Liver (tissue), 9 donors: ENCODE results near the gene RAB37. TPM values are rescaled to one million over a fixed set of nuclear protein-coding genes. Genes with fewer than 3 reads are reported as not detected.

Source experiments
- DNase-seq: peaks from one replicate; pipeline ENCODE4 v3.0.0-alpha.2; 2017; ENCODE audit warnings: low spot score
- H3K27ac ChIP-seq, 2 donors: one replicate each; pipeline ENCODE4 v1.7.0; 2013; ENCODE audit warnings: inconsistent platforms in 2 of 2, low read length in 2 of 2, control low read depth in 1 of 2, low read depth in 1 of 2, mild to moderate bottlenecking in 1 of 2
- H3K27me3 ChIP-seq, 4 donors: one replicate each; pipeline versions ENCODE4 v1.6.1 to v1.7.0; 2013; ENCODE audit warnings: low read length in 3 of 4, inconsistent platforms in 1 of 4, mild to moderate bottlenecking in 1 of 4, moderate library complexity in 1 of 4; ENCODE audit not compliant: control insufficient read depth in 4 of 4, insufficient read depth in 4 of 4
- H3K36me3 ChIP-seq, 4 donors: one replicate each; pipeline versions ENCODE4 v1.6.1 to v1.7.0; 2013; ENCODE audit warnings: low read length in 3 of 4, mild to moderate bottlenecking in 3 of 4, low read depth in 1 of 4, moderate library complexity in 1 of 4; ENCODE audit not compliant: control insufficient read depth in 4 of 4, insufficient read depth in 3 of 4
- H3K4me1 ChIP-seq, 4 donors: one replicate each; pipeline versions ENCODE4 v1.6.1 to v1.7.0; 2013; ENCODE audit warnings: low read length in 3 of 4, mild to moderate bottlenecking in 3 of 4, moderate library complexity in 1 of 4; ENCODE audit not compliant: control insufficient read depth in 4 of 4, insufficient read depth in 4 of 4
- H3K4me3 ChIP-seq, 3 donors: one replicate each; pipeline versions ENCODE4 v1.6.1 to v1.7.0; 2013; ENCODE audit warnings: low read length in 3 of 3, control low read depth in 1 of 3, low read depth in 1 of 3, mild to moderate bottlenecking in 1 of 3
- H3K9ac ChIP-seq, 2 donors: one replicate each; pipeline ENCODE4 v1.7.0; 2013; ENCODE audit warnings: low read length in 2 of 2, mild to moderate bottlenecking in 2 of 2, moderate library complexity in 2 of 2, control low read depth in 1 of 2, low read depth in 1 of 2
- H3K9me3 ChIP-seq, 4 donors: one replicate each; pipeline versions ENCODE4 v1.6.1 to v1.7.0; 2013; ENCODE audit warnings: low read length in 3 of 4; ENCODE audit not compliant: control insufficient read depth in 4 of 4
- ATF3 ChIP-seq: IDR thresholded peaks from 2 replicates; pipeline ENCODE4 v1.6.1; 2016; ENCODE audit warnings: antibody characterized with exemption
- CTCF ChIP-seq: fragments of 150-350 bp; IDR thresholded peaks from 2 replicates; pipeline ENCODE4 v1.5.1; 2017; ENCODE audit warnings: improper control_type of control experiment, low read depth, low read length; ENCODE audit not compliant: missing input control
- EGR1 ChIP-seq, 2 donors: IDR thresholded peaks; 2 replicates each; pipeline ENCODE4 v1.6.1; 2016 to 2018; ENCODE audit warnings: antibody characterized with exemption in 2 of 2, low read depth in 2 of 2
- FOXA1 ChIP-seq: IDR thresholded peaks from 2 replicates; pipeline ENCODE4 v1.6.1; 2016; ENCODE audit warnings: antibody characterized with exemption
- FOXA2 ChIP-seq: IDR thresholded peaks from 2 replicates; pipeline ENCODE4 v1.6.1; 2016; ENCODE audit warnings: antibody characterized with exemption
- GABPA ChIP-seq, 2 donors: IDR thresholded peaks in 1 of 2; conservative IDR thresholded peaks in 1 of 2; 2 replicates each; pipeline ENCODE4 v1.6.1; 2016; ENCODE audit warnings: antibody characterized with exemption in 2 of 2, mild to moderate bottlenecking in 1 of 2, moderate library complexity in 1 of 2
- HNF4A ChIP-seq, 2 donors: conservative IDR thresholded peaks; 2 replicates each; pipeline ENCODE4 v1.6.1; 2016; ENCODE audit warnings: antibody characterized with exemption in 2 of 2, mild to moderate bottlenecking in 2 of 2
- HNF4G ChIP-seq: IDR thresholded peaks from 2 replicates; pipeline ENCODE4 v1.6.1; 2016; ENCODE audit warnings: antibody characterized with exemption
- JUND ChIP-seq, 2 donors: IDR thresholded peaks; 2 replicates each; pipeline ENCODE4 v1.6.1; 2016; ENCODE audit warnings: antibody characterized with exemption in 2 of 2
- MAX ChIP-seq: IDR thresholded peaks from 2 replicates; pipeline ENCODE4 v1.6.1; 2016; ENCODE audit warnings: antibody characterized with exemption
- NR2F2 ChIP-seq: IDR thresholded peaks from 2 replicates; pipeline ENCODE4 v1.6.1; 2016; ENCODE audit warnings: antibody characterized with exemption
- RAD21 ChIP-seq, 2 donors: IDR thresholded peaks; 2 replicates each; pipeline ENCODE4 v1.6.1; 2016; ENCODE audit warnings: antibody characterized with exemption in 2 of 2, mild to moderate bottlenecking in 2 of 2
- REST ChIP-seq: IDR thresholded peaks from 2 replicates; pipeline ENCODE4 v1.6.1; 2016; ENCODE audit warnings: antibody characterized with exemption, mild to moderate bottlenecking
- RXRA ChIP-seq, 2 donors: IDR thresholded peaks; 2 replicates each; pipeline ENCODE4 v1.6.1; 2017 to 2018; ENCODE audit warnings: antibody characterized with exemption in 2 of 2, mild to moderate bottlenecking in 1 of 2
- SP1 ChIP-seq: IDR thresholded peaks from 2 replicates; pipeline ENCODE4 v1.6.1; 2018; ENCODE audit warnings: antibody characterized with exemption, mild to moderate bottlenecking
- TAF1 ChIP-seq: conservative IDR thresholded peaks from 2 replicates; pipeline ENCODE4 v1.6.1; 2016; ENCODE audit warnings: antibody characterized with exemption, mild to moderate bottlenecking
- YY1 ChIP-seq: IDR thresholded peaks from 2 replicates; pipeline ENCODE4 v1.6.1; 2016; ENCODE audit warnings: antibody characterized with exemption, mild to moderate bottlenecking
- ZBTB33 ChIP-seq: IDR thresholded peaks from 2 replicates; pipeline ENCODE4 v1.6.1; 2016; ENCODE audit warnings: antibody characterized with exemption
- WGBS: extraction: QIAGEN DNeasy Blood & Tissue Kit; methylation state at CpG from one replicate; pipeline ENCODE4 v1.1.7; 2013; 5-methylcytosine and 5-hydroxymethylcytosine counted together
- polyA plus RNA-seq, 2 donors: library from polyadenylated mRNA; stranded (reverse) in 1 of 2; unstranded in 1 of 2; fragments of 200-250 nt in 1 of 2; fragments of >200 nt in 1 of 2; fragmentation: Nextera tagmentation in 1 of 2; extraction: Ambion mirVana in 1 of 2; gene quantifications; one replicate each; pipeline versions ENCODE4 v1.2.1 to v1.2.3, GENCODE V29; 2013 to 2015
- total RNA-seq, 2 donors: library from RNA; depleted of rRNA; stranded (reverse); fragments of >200 nt; gene quantifications; one replicate each; pipeline ENCODE4 v1.2.3, GENCODE V29; 2014
- donor health status: healthy.
- donor health status: healthy.
- donor health status: healthy.
- donor health status: healthy.
- donor health status: healthy.

RAB37 gene
- total and polyA plus RNA-seq, 4 donors = 5.1 to 8.8 (median 5.6) TPM

- no peak for DNase-seq
- TF ChIP-seq YY1 = peak; percentile 45
- no peak for TF ChIP-seq EGR1 (IDR thresholded peaks at IDR 0.05; ENCODE audit: low read depth in 2 of 2)
- TF ChIP-seq REST = peak; percentile 83
- TF ChIP-seq RAD21 (IDR thresholded peaks at IDR 0.05) = peak in 1 of 2 donors; percentile 42
- peak; percentile 67 for TF ChIP-seq MAX
- TF ChIP-seq FOXA1 = no peak
- peak; percentile 64 to 89 for TF ChIP-seq HNF4A (conservative IDR thresholded peaks at IDR 0.05)
- peak in 1 of 2 donors; percentile 37 for TF ChIP-seq GABPA (IDR thresholded peaks at IDR 0.05 in 1 of 2, conservative IDR thresholded peaks at IDR 0.05 in 1 of 2)
- TF ChIP-seq ZBTB33 = no peak
- peak; percentile 78 for TF ChIP-seq SP1
- TF ChIP-seq CTCF = no peak
- TF ChIP-seq ATF3 = no peak
- TF ChIP-seq JUND (IDR thresholded peaks at IDR 0.05) = peak in 1 of 2 donors; percentile 73
- TF ChIP-seq FOXA2 = peak; percentile 48
- TF ChIP-seq RXRA (IDR thresholded peaks at IDR 0.05) = peak; percentile 91 to 96
- TF ChIP-seq TAF1 = no peak
- no peak for TF ChIP-seq HNF4G
- TF ChIP-seq NR2F2 = peak; percentile 57
- Histone ChIP-seq H3K9ac (no peak overlapping the region), H3K27ac (peak overlapping the region; percentile 51 to 75), H3K27me3 (no peaks in the 10 kb centered on the region), H3K36me3 (no peaks in the 10 kb centered on the region), H3K9me3 (no peaks in the 10 kb centered on the region), H3K4me3 (no peak overlapping the region), H3K4me1 (peaks cover 57 to 97% (median 85%) of the 10 kb centered on the region in 4 donors)
- WGBS = 49% methylated on average over 7 of the region's 7 CpGs
Observed at GRCh38 chr17:74760404-74761105, 23.5 kb downstream of the RAB37 start.
